K562 (cell line): Measurements from ENCODE around the gene GPATCH3.

Experiments
- EZH2 ChIP-seq: IDR thresholded peaks from 2 replicates; pipeline ENCODE4 v1.6.1; 2012; ENCODE audit warnings: low read depth, mild to moderate bottlenecking, inconsistent platforms, low read length, borderline replicate concordance
- GABPA ChIP-seq: fragments of 200-800 bp; sonication (Bioruptor generic); conservative IDR thresholded peaks from 2 replicates; pipeline ENCODE4 v1.6.1; 2016; ENCODE audit warnings: low read depth, missing genetic modification characterization, missing compliant biosample characterization
- SP1 ChIP-seq: sonication (generic); formaldehyde crosslinking; IDR thresholded peaks from 2 replicates; pipeline ENCODE4 v1.8.1; 2022; ENCODE audit warnings: mild to moderate bottlenecking, missing genetic modification reagents
- ZBTB7A ChIP-seq: IDR thresholded peaks from 2 replicates; pipeline ENCODE4 v1.6.1; 2011; ENCODE audit warnings: low read depth, mild to moderate bottlenecking, low read length, moderate library complexity, borderline replicate concordance; ENCODE audit not compliant: control insufficient read depth
- ZC3H11A ChIP-seq: IDR thresholded peaks from 2 replicates; pipeline ENCODE4 v1.6.1; 2012; ENCODE audit warnings: low read depth, low read length, improper control_type of control experiment
- ZNF24 ChIP-seq: fragments of 450-650 bp; IDR thresholded peaks from 2 replicates; pipeline ENCODE4 v1.6.1; 2016
- TF ChIP-seq, protein P1 (sequence below): sonication (generic); formaldehyde crosslinking; IDR thresholded peaks from 2 replicates; pipeline ENCODE4 v1.9.0; 2022; ENCODE audit warnings: mild to moderate bottlenecking, missing genetic modification reagents
- TF ChIP-seq, protein P2 (sequence below): fragments of 250-450 bp; sonication (Bioruptor Pico); IDR thresholded peaks from 2 replicates; pipeline ENCODE4 v1.4.0; 2020
- TF ChIP-seq, protein P3 (sequence below): sonication (generic); formaldehyde crosslinking; IDR thresholded peaks from 2 replicates; pipeline ENCODE4 v1.8.0; 2023; ENCODE audit warnings: mild to moderate bottlenecking, missing genetic modification reagents
- TF ChIP-seq, protein P4 (sequence below), 3 experiments: IDR thresholded peaks in 2 of 3; conservative IDR thresholded peaks in 1 of 3; 2 replicates each; pipeline ENCODE4 v1.5.1; 2011 to 2012; ENCODE audit warnings: low read length in 3 of 3, mild to moderate bottlenecking in 3 of 3, control low read depth in 2 of 3, improper control_type of control experiment in 1 of 3, inconsistent platforms in 1 of 3, low read depth in 1 of 3, mixed read lengths in 1 of 3, moderate library complexity in 1 of 3; ENCODE audit not compliant: insufficient read depth in 2 of 3
- TF ChIP-seq, protein P5 (sequence below), 2 experiments: fragments of 450-650 bp; formaldehyde crosslinking in 1 of 2; IDR thresholded peaks; 2 replicates each; pipeline versions ENCODE4 v1.4.0 to v1.6.1; 2014 to 2020; ENCODE audit warnings: mild to moderate bottlenecking in 2 of 2, borderline replicate concordance in 1 of 2, low read depth in 1 of 2

DNA sequence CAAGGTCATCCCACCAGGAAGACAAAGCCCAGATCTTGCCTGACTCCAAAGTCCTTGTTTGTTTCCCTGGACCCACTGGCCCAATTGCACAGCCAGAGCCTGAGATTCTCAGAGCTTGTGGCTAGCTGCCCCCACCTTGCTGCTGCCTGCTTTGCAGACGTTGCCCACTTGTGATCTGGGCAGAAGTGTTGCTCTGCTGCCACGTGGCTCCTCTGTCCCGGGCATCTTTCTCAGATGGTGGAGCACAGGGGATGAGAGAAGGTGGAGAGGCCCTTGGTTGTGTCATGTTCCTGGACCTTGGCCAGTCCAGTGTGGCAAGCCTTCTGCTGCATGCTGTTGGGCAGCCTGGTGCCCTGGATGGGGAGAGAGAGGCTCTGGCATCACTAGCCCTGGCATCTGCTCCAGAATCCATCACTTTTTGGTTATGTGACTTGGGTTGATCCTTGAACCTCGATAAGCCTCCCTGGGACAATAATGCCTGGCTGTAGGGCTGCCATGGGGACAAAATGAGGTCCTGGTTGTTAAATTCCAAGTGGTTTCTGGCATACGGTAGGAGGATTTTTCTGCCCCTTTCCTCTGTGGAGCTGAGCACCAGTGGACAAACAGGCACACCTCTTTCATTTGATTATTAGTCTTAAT, 15.1 kb upstream of the GPATCH3 start:
- no peak for TF ChIP-seq ZBTB7A
- no peak for TF ChIP-seq SP1 (CRISPR knock-in tag)
- TF ChIP-seq, protein P1, sequence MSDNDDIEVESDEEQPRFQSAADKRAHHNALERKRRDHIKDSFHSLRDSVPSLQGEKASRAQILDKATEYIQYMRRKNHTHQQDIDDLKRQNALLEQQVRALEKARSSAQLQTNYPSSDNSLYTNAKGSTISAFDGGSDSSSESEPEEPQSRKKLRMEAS, result no peak
- TF ChIP-seq, protein P2, sequence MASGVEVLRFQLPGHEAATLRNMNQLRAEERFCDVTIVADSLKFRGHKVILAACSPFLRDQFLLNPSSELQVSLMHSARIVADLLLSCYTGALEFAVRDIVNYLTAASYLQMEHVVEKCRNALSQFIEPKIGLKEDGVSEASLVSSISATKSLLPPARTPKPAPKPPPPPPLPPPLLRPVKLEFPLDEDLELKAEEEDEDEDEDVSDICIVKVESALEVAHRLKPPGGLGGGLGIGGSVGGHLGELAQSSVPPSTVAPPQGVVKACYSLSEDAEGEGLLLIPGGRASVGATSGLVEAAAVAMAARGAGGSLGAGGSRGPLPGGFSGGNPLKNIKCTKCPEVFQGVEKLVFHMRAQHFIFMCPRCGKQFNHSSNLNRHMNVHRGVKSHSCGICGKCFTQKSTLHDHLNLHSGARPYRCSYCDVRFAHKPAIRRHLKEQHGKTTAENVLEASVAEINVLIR (CRISPR knock-in tag), result no peak
- TF ChIP-seq, protein P3, sequence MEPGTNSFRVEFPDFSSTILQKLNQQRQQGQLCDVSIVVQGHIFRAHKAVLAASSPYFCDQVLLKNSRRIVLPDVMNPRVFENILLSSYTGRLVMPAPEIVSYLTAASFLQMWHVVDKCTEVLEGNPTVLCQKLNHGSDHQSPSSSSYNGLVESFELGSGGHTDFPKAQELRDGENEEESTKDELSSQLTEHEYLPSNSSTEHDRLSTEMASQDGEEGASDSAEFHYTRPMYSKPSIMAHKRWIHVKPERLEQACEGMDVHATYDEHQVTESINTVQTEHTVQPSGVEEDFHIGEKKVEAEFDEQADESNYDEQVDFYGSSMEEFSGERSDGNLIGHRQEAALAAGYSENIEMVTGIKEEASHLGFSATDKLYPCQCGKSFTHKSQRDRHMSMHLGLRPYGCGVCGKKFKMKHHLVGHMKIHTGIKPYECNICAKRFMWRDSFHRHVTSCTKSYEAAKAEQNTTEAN (CRISPR knock-in tag), result no peak
- TF ChIP-seq ZNF24, result no peak
- TF ChIP-seq EZH2, result no peak
- no peak for TF ChIP-seq GABPA
- TF ChIP-seq, protein P4, sequence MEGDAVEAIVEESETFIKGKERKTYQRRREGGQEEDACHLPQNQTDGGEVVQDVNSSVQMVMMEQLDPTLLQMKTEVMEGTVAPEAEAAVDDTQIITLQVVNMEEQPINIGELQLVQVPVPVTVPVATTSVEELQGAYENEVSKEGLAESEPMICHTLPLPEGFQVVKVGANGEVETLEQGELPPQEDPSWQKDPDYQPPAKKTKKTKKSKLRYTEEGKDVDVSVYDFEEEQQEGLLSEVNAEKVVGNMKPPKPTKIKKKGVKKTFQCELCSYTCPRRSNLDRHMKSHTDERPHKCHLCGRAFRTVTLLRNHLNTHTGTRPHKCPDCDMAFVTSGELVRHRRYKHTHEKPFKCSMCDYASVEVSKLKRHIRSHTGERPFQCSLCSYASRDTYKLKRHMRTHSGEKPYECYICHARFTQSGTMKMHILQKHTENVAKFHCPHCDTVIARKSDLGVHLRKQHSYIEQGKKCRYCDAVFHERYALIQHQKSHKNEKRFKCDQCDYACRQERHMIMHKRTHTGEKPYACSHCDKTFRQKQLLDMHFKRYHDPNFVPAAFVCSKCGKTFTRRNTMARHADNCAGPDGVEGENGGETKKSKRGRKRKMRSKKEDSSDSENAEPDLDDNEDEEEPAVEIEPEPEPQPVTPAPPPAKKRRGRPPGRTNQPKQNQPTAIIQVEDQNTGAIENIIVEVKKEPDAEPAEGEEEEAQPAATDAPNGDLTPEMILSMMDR (IDR thresholded peaks at IDR 0.05 in 2 of 3, conservative IDR thresholded peaks at IDR 0.05 in 1 of 3; ENCODE audit: insufficient read depth in 2 of 3, low read depth in 1 of 3, low read length in 3 of 3), result no peak
- TF ChIP-seq, protein P5, sequence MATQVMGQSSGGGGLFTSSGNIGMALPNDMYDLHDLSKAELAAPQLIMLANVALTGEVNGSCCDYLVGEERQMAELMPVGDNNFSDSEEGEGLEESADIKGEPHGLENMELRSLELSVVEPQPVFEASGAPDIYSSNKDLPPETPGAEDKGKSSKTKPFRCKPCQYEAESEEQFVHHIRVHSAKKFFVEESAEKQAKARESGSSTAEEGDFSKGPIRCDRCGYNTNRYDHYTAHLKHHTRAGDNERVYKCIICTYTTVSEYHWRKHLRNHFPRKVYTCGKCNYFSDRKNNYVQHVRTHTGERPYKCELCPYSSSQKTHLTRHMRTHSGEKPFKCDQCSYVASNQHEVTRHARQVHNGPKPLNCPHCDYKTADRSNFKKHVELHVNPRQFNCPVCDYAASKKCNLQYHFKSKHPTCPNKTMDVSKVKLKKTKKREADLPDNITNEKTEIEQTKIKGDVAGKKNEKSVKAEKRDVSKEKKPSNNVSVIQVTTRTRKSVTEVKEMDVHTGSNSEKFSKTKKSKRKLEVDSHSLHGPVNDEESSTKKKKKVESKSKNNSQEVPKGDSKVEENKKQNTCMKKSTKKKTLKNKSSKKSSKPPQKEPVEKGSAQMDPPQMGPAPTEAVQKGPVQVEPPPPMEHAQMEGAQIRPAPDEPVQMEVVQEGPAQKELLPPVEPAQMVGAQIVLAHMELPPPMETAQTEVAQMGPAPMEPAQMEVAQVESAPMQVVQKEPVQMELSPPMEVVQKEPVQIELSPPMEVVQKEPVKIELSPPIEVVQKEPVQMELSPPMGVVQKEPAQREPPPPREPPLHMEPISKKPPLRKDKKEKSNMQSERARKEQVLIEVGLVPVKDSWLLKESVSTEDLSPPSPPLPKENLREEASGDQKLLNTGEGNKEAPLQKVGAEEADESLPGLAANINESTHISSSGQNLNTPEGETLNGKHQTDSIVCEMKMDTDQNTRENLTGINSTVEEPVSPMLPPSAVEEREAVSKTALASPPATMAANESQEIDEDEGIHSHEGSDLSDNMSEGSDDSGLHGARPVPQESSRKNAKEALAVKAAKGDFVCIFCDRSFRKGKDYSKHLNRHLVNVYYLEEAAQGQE (IDR thresholded peaks at IDR 0.05; ENCODE audit: borderline replicate concordance), result no peak
- TF ChIP-seq, protein P5 (CRISPR knock-in tag; IDR thresholded peaks at IDR 0.05; ENCODE audit: low read depth), result no peak
- no peak for TF ChIP-seq ZC3H11A
